CD14-positive monocyte (primary cell): Measurements from ENCODE around the gene ZNHIT2. TPM values are rescaled to one million over a fixed set of nuclear protein-coding genes. Genes with fewer than 3 reads are reported as not detected.

Experiments used
- DNase-seq, 3 donors: peaks; one replicate each; pipeline ENCODE4 v3.0.0-alpha.2; 2011 to 2022
- H2AFZ ChIP-seq: 2 replicates; pipeline ENCODE4 v1.6.0; 2012; ENCODE audit warnings: mild to moderate bottlenecking, low read depth, low read length, inconsistent platforms; ENCODE audit not compliant: insufficient read depth, poor library complexity, severe bottlenecking
- H3K27ac ChIP-seq, 2 donors: 1 replicate in 1 of 2; 2 replicates in 1 of 2; pipeline ENCODE4 v1.5.1; 2012 to 2013; ENCODE audit warnings: low read length in 2 of 2, control low read depth in 1 of 2, inconsistent platforms in 1 of 2, low read depth in 1 of 2, mild to moderate bottlenecking in 1 of 2
- H3K27me3 ChIP-seq, 2 donors: one replicate each; pipeline versions ENCODE4 v1.6.0 to v1.6.1; 2011 to 2013; ENCODE audit warnings: low read length in 2 of 2; ENCODE audit not compliant: control insufficient read depth in 2 of 2, insufficient read depth in 2 of 2
- H3K36me3 ChIP-seq, 2 donors: replicated peaks in 1 of 2; 1 replicate in 1 of 2; 2 replicates in 1 of 2; pipeline versions ENCODE4 v1.5.1 to v1.6.1; 2012 to 2013; ENCODE audit warnings: low read length in 2 of 2, control low read depth in 1 of 2, inconsistent platforms in 1 of 2, mild to moderate bottlenecking in 1 of 2; ENCODE audit not compliant: insufficient read depth in 2 of 2, control insufficient read depth in 1 of 2
- H3K4me1 ChIP-seq, 2 donors: 1 replicate in 1 of 2; 2 replicates in 1 of 2; pipeline versions ENCODE4 v1.5.1 to v1.6.1; 2012 to 2013; ENCODE audit warnings: low read length in 2 of 2, control low read depth in 1 of 2, inconsistent platforms in 1 of 2, mild to moderate bottlenecking in 1 of 2, moderate library complexity in 1 of 2; ENCODE audit not compliant: insufficient read depth in 2 of 2, control insufficient read depth in 1 of 2
- H3K4me2 ChIP-seq: replicated peaks from 2 replicates; pipeline ENCODE3; 2012; ENCODE audit warnings: low read length, moderate library complexity, mild to moderate bottlenecking; ENCODE audit not compliant: poor library complexity, severe bottlenecking; ENCODE audit errors: extremely low read depth
- H3K4me3 ChIP-seq, 3 experiments: fragments of 200-600 bp in 1 of 3; sonication (generic) in 1 of 3; replicated peaks in 1 of 3; 1 replicate in 2 of 3; 2 replicates in 1 of 3; pipeline ENCODE4 v1.5.1; 2011 to 2013; ENCODE audit warnings: low read length in 3 of 3, mild to moderate bottlenecking in 3 of 3, control low read depth in 2 of 3, low read depth in 2 of 3, inconsistent platforms in 1 of 3, moderate library complexity in 1 of 3
- H3K79me2 ChIP-seq: 2 replicates; pipeline ENCODE4 v1.6.0; 2012; ENCODE audit warnings: mild to moderate bottlenecking, control low read depth, inconsistent platforms, low read length, moderate library complexity; ENCODE audit not compliant: insufficient read depth
- H3K9ac ChIP-seq: 2 replicates; pipeline ENCODE4 v1.6.0; 2017; ENCODE audit warnings: low read length, mild to moderate bottlenecking; ENCODE audit not compliant: insufficient read depth, poor library complexity, severe bottlenecking
- H3K9me3 ChIP-seq, 2 donors: replicated peaks in 1 of 2; 1 replicate in 1 of 2; 2 replicates in 1 of 2; pipeline versions ENCODE4 v1.5.1 to v1.6.1; 2012 to 2013; ENCODE audit warnings: low read length in 2 of 2, control low read depth in 1 of 2; ENCODE audit not compliant: control insufficient read depth in 1 of 2, insufficient read depth in 1 of 2
- H4K20me1 ChIP-seq: 2 replicates; pipeline ENCODE4 v1.6.0; 2012; ENCODE audit warnings: mild to moderate bottlenecking, low read length, control low read depth, moderate library complexity; ENCODE audit not compliant: insufficient read depth
- H3K27ac Mint-ChIP-seq, 7 donors: one replicate each; pipeline ENCODE4 v1.8.0; 2020; ENCODE audit warnings: mild to moderate bottlenecking in 7 of 7, mixed read lengths in 7 of 7, moderate library complexity in 6 of 7, inconsistent platforms in 2 of 7
- H3K27me3 Mint-ChIP-seq, 3 donors: one replicate each; pipeline ENCODE4 v1.8.0; 2021 to 2022; ENCODE audit warnings: low read depth in 3 of 3, mild to moderate bottlenecking in 3 of 3, mixed read lengths in 3 of 3, moderate library complexity in 3 of 3, inconsistent platforms in 1 of 3
- H3K36me3 Mint-ChIP-seq, 2 donors: one replicate each; pipeline ENCODE4 v1.8.0; 2020; ENCODE audit warnings: mixed read lengths in 2 of 2, inconsistent platforms in 1 of 2, mild to moderate bottlenecking in 1 of 2
- H3K4me1 Mint-ChIP-seq: one replicate; pipeline ENCODE4 v1.8.0; 2020; ENCODE audit warnings: mild to moderate bottlenecking, mixed read lengths
- H3K4me3 Mint-ChIP-seq, 2 donors: one replicate each; pipeline ENCODE4 v1.8.0; 2020; ENCODE audit warnings: mild to moderate bottlenecking in 2 of 2, mixed read lengths in 2 of 2, moderate library complexity in 1 of 2
- H3K9me3 Mint-ChIP-seq, 7 donors: one replicate each; pipeline ENCODE4 v1.8.0; 2020 to 2022; ENCODE audit warnings: mixed read lengths in 7 of 7, mild to moderate bottlenecking in 6 of 7, moderate library complexity in 6 of 7, inconsistent platforms in 2 of 7
- CTCF ChIP-seq: fragments of 200-600 bp; IDR thresholded peaks from one replicate; pipeline ENCODE4 v1.8.0; 2022; ENCODE audit warnings: antibody characterized with exemption, mild to moderate bottlenecking
- WGBS: methylation state at CpG from one replicate; pipeline ENCODE4 v1.1.5; 2013; ENCODE audit warnings: missing lambda C conversion rate; ENCODE audit not compliant: insufficient coverage; 5-methylcytosine and 5-hydroxymethylcytosine counted together
- intact Hi-C, 2 donors: fragments of 100-400 bp; cut with micrococcal nuclease; formaldehyde crosslinking; loops; one replicate each; pipeline versions ENCODE4 v1.15.0 to v1.15.1; 2023
- polyA plus RNA-seq, 3 donors: library from polyadenylated mRNA; depleted of rRNA in 1 of 3; unstranded in 2 of 3; stranded (reverse) in 1 of 3; fragments of 300-500 nt in 2 of 3; fragments of >200 nt in 1 of 3; fragmentation: Illumina TruSeq in 2 of 3; gene quantifications; 1 replicate in 2 of 3; 2 replicates in 1 of 3; pipeline ENCODE4 v1.2.3, GENCODE V29; 2012 to 2021

ZNHIT2 gene
- polyA plus RNA-seq, 3 donors: 2.1 to 9.4 (median 5.8) TPM

GRCh38 chr11:65090628-65091027, 26.9 kb downstream of the ZNHIT2 start:
- Histone ChIP-seq H3K4me2 (no peak overlapping the region), H3K4me1 (peaks cover 1 to 3% of the 10 kb centered on the region in 2 donors), H3K27me3 (no peaks in the 10 kb centered on the region), H2AFZ (no peak overlapping the region), H4K20me1 (no peaks in the 10 kb centered on the region), H3K27ac (no peak overlapping the region), H3K9me3 (no peaks in the 10 kb centered on the region), H3K9ac (no peak overlapping the region), H3K4me3 (no peak overlapping the region), H3K79me2 (peaks cover 2% of the 10 kb centered on the region), H3K36me3 (peaks cover 33 to 42% of the 10 kb centered on the region in 2 donors)
- intact Hi-C loops: no loop called here
- Mint-ChIP-seq H3K27me3 (peaks cover 0 to 3% (median 0%) of the 10 kb centered on the region in 3 donors), H3K4me3 (no peak overlapping the region), H3K9me3 (no peaks in the 10 kb centered on the region), H3K27ac (no peak overlapping the region), H3K36me3 (peaks cover 41 to 48% of the 10 kb centered on the region in 2 donors), H3K4me1 (peaks cover 3% of the 10 kb centered on the region)
- DNase-seq: no peak
- WGBS: 100% methylated on average over 3 of the region's 4 CpGs
- no peak for TF ChIP-seq CTCF

DNA sequence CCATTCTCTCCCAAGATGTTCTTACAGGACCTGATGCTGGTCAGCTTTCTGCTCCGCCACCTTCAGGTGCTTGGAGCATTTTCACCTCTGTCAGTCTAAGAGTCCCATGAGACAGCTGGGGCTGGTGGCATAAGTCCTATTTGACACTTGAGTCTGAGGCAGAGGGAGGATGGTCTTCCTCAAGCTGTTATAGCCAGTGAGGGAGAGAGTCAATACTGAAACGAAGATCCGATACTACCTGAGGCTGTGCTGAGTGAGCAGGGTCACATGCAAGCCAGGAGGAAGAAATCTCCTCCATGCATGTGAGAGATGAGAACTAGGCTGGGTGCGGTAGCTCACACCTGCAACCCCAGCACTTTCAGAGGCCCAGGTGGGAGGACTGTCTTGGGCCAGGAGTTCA, 27.9 kb downstream of the ZNHIT2 start:
- no peak overlapping the region for H3K9ac ChIP-seq
- H3K27ac ChIP-seq: no peak overlapping the region
- 90% methylated on average over 4 of the region's 4 CpGs for WGBS
- H3K9me3 ChIP-seq: no peaks in the 10 kb centered on the region
- peaks cover 33 to 48% of the 10 kb centered on the region in 2 donors for H3K36me3 ChIP-seq
- H3K27me3 Mint-ChIP-seq: peaks cover 0 to 3% (median 0%) of the 10 kb centered on the region in 3 donors
- no peak overlapping the region for H3K27ac Mint-ChIP-seq
- peaks cover 8 to 12% of the 10 kb centered on the region in 2 donors for H3K4me1 ChIP-seq
- H3K4me2 ChIP-seq: no peak overlapping the region
- no peak overlapping the region for H2AFZ ChIP-seq
- H3K4me3 Mint-ChIP-seq: no peak overlapping the region
- H3K4me1 Mint-ChIP-seq: peaks cover 11% of the 10 kb centered on the region
- no peak overlapping the region for H3K4me3 ChIP-seq
- H4K20me1 ChIP-seq: no peaks in the 10 kb centered on the region
- H3K36me3 Mint-ChIP-seq: peaks cover 43 to 54% of the 10 kb centered on the region in 2 donors
- intact Hi-C loops: loop anchor here in 1 of 2 donors (5.0 kb wide), 1 partner anchor 57 kb away; no protein-coding TSS in a partner anchor
- H3K79me2 ChIP-seq: peaks cover 12% of the 10 kb centered on the region
- no peak for TF ChIP-seq CTCF
- H3K27me3 ChIP-seq: no peaks in the 10 kb centered on the region
- no peaks in the 10 kb centered on the region for H3K9me3 Mint-ChIP-seq
- no peak for DNase-seq
